A549 treated with Hydrocortisone at 1 μM for 4 hours (cell line): ENCODE measurements around the gene GLRA3. TPM values are rescaled to one million over a fixed set of nuclear protein-coding genes. Genes with fewer than 3 reads are reported as not detected.

Source experiments
- total RNA-seq: library from RNA; stranded (reverse); fragments of 200-300 nt; extraction: Qiagen RNA extraction; gene quantifications from 5 replicates; pipeline ENCODE4 v1.2.3, GENCODE V29; 2022

Gene GLRA3
- total RNA-seq: 0.01 TPM in 1 of 5 replicates, not detected in the others

DNA sequence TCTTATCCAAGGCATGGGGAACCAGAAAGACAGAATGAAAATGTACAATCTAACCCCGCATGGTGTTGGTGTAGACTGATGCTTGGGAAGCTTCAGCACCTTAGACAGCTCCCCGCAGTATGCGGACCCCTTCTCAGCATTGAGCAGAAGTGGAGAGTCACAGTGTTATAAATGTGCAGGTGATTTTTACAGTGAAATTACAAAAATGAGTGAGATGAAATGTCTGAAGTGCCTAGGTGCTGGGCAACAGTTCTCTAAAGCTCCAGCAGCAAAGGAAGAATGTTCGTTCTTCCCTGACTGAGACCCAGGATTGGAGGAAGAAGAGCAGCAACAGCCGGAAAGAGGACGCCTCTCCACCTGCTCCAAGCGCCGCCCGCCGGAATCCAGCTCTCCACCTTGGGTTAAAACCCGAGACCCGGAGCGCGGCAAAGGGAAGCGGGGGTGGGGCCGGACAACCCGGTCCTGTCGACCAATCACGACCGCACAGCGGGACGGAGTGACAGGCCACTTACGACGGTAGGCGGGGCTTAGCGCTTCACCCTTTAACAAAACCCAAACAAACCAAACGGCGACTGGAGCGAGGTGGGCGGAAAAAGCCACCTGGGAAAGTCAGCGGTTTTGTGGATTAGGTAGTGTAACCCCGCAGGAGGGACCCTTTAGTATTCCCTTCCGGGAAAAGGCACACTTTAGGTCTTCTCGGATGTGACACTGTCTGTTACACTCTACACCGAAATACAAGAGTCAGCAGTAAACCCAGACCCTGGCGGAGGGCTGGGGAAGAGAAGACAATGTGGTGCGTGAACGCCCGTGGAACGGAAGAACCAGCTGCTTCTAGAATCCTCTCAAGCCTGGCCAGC, at the start of gene GLRA3:
Gene GLRA3 (minus strand): TSS at position 403 of the 857 bp plus-strand sequence. CDS start 436 bp downstream, outside the sequence.

Other genes with a start within 250 kb of the GLRA3 start
- gene ADAM29, start 89.1 kb upstream of the GLRA3 start, total RNA-seq: not detected in 5 replicates